Measurements from ENCODE around the gene ZNF292. TPM values are rescaled to one million over a fixed set of nuclear protein-coding genes. Genes with fewer than 3 reads are reported as not detected.
"Not testable (repeated sequence)": the region's sequence is repeated elsewhere in the genome, so short reads cannot be mapped to it uniquely, and the experiment has no call there.

Gene ZNF292
- total RNA-seq, 1 donor, result 134 TPM

DNA sequence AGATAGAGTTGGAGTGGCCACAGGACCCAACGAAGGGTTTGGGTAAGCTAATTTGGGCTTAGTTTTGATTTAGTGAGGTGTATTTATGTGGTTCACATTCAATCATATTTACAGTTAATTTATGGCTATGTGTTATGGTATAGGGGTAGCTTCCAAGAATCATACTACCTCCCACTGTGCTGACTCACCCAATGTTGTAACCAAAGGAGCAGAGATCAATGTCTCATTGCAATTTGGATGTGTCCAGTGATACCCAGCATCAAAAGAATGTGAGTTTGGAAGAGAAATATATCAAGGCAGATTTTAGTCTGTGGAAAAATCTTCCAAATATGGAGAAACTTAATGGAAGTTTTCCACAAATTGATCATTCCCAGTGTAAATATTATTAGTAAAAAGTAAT, 141.8 kb downstream of the ZNF292 start:
- H3K4me1 ChIP-seq (ENCODE audit: insufficient read depth, low read length), result no peaks in the 10 kb centered on the region

DNA sequence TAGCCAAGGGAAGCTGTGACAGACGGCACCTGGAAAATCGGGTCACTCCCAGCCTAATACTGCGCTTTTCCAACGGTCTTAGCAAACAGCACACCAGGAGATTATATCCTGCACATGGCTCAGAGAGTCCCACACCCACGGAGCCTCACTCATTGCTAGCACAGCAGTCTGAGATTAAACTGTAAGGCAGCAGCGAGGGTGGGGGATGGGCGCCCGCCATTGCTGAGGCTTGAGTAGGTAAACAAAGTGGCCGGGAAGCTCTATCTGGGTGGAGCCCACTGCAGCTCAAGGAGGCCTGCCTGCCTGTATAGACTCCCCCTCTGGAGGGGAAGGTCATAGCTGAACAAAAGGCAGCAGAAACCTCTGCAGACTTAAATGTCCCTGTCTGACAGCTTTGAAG, 145.9 kb downstream of the ZNF292 start:
- not testable (repeated sequence) for H3K4me3 ChIP-seq (ENCODE audit: low read length); H3K4me1 ChIP-seq (ENCODE audit: insufficient read depth, low read length); H3K9me3 ChIP-seq (ENCODE audit: low read depth, low read length)
- H3K27me3 ChIP-seq (ENCODE audit: insufficient read depth, low read length), result peaks cover 24% of the 10 kb centered on the region

More for the DNA sequence above, 141.8 kb downstream of the ZNF292 start:
- Histone ChIP-seq H3K4me3 (ENCODE audit: low read length) (no peak overlapping the region), H3K9me3 (ENCODE audit: low read depth, low read length) (no peaks in the 10 kb centered on the region), H3K27me3 (ENCODE audit: insufficient read depth, low read length) (peaks cover 27% of the 10 kb centered on the region)

DNA sequence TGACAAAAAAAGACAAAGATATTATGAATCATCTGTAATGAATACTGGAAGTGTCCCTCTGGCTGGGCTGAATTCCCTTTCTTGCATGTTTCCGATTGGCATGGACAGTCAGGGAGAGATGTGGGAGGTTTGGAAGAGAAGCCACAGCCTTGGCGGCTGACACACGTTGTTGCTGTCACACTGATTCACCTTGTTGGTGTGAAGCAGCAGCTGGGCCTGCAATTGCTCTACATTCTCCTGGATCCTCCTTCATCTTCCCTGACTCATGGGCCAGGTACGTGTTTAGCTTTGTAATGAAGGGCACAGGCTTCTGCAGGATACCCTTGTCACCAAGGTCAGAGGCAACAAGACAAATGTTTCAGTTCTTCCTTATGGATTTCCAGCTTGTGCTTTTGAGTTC, 153.6 kb downstream of the ZNF292 start:
- Histone ChIP-seq H3K4me1 (ENCODE audit: insufficient read depth, low read length) (no peaks in the 10 kb centered on the region), H3K4me3 (ENCODE audit: low read length) (no peak overlapping the region), H3K27me3 (ENCODE audit: insufficient read depth, low read length) (peaks cover 5% of the 10 kb centered on the region), H3K9me3 (ENCODE audit: low read depth, low read length) (no peaks in the 10 kb centered on the region)

DNA sequence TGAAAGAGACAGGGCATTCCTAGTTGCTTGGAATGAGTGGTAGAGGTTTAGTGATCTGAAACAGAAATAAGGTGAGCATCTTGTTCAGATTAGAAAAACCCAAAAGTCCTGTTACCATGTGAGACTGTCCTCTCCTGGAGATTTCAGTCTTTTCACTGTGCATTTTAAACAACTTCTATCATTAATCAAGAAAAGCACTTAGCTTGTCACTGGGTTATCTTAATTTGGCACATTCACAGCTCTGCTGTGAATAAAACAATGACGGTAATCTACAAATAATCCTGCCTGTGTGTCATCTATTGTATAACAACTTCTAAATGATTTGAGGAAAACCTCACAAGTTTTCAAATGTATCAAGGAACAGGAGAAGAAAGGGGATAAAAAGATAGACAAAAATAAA, 157.5 kb downstream of the ZNF292 start:
- no peaks in the 10 kb centered on the region for H3K9me3 ChIP-seq (ENCODE audit: low read depth, low read length)
- H3K4me1 ChIP-seq (ENCODE audit: insufficient read depth, low read length), result no peaks in the 10 kb centered on the region
- H3K4me3 ChIP-seq (ENCODE audit: low read length), result no peak overlapping the region
- peaks cover 9% of the 10 kb centered on the region for H3K27me3 ChIP-seq (ENCODE audit: insufficient read depth, low read length)

Other genes starting within 250 kb of the ZNF292 start
- gene HTR1E, start 218.0 kb upstream of the ZNF292 start, total RNA-seq, result not detected
- not detected for gene CGA, start 60.5 kb upstream of the ZNF292 start, total RNA-seq
- gene SMIM8, start 167.0 kb downstream of the ZNF292 start, total RNA-seq, result 4.7 TPM
- gene GJB7, start 173.7 kb downstream of the ZNF292 start, total RNA-seq, result under 0.01 TPM
- gene C6orf163, start 189.2 kb downstream of the ZNF292 start, total RNA-seq, result 2.0 TPM

Measured in mononuclear cell (primary cell).